HG02642 (cell line): ENCODE results near the gene CNNM3.

ENCODE experiments used
- ATAC-seq: cut with Tn5 transposase; IDR thresholded peaks from one replicate; pipeline ENCODE4 v1.9.1; 2021; ENCODE audit warnings: mild to moderate bottlenecking; ENCODE audit not compliant: unreplicated experiment, poor library complexity

CNNM3 gene

DNA sequence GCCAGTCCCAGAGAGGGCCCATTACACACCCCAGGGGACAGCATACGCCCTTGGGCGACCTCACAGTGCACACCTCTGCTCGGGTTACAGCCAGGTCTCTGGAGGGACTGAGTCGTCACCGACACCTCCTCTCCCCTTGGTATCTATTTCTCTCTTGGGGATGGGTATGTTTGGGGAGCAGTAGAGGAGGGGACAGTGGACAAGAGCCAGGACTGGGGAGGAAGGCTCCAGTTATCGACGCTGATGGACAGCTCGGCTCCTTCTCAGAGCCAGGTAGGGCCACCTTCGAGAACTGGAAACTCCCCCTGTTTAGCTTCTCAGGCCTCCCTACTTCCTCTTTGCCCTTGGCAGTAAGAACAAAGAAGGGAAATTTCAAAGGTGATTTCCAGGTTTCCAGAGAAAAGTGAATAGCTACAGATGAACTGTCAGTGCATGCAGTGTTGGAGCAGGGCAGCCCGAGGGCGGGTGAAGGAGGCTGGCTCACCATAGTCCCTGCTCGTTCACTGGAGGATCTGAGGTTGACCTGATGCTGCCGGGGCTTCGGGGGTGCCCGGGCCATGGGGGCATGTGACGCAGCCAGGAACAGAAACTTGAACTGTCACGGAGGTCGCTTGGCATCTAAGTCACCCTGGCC is 58.2 kb downstream of the CNNM3 start:
- peak; percentile 48 for ATAC-seq

DNA sequence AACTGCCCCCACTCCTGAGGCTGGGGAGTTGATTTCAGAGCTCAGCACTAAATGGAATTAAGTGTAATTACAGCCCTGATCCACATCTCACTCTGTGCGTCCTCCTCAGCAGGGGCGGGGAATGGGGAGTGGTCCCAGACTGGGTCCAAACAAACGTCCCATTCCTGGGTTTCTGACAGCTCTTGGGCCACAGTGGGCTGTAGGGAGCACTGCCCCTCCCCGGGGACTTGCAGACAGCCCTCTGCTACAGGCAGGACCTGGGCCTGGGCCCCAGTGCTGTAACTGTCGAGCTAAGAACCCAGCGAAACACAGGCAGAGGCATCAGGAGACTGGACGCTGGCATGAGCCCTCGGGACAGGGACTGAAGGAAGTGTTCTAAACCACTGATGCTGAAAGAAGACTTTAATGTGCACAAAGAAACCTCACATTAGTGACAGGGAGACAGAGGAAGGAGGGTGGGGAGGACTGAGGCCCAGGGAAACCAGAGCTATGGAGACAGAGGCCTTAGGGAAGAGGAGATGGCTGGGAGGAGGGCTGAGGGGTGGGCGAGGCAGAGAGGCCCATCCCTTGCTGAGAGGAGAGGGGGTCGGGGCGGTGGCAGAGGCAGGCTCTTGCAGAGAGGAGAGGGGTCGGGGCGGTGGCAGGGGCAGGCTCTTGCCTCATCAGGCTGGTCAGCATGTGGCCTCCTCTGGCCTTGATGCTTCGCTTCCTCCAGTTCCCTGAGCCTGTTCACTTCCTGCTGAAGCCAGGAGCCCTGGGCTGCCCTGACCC is 59.6 kb downstream of the CNNM3 start:
- ATAC-seq = no peak

DNA sequence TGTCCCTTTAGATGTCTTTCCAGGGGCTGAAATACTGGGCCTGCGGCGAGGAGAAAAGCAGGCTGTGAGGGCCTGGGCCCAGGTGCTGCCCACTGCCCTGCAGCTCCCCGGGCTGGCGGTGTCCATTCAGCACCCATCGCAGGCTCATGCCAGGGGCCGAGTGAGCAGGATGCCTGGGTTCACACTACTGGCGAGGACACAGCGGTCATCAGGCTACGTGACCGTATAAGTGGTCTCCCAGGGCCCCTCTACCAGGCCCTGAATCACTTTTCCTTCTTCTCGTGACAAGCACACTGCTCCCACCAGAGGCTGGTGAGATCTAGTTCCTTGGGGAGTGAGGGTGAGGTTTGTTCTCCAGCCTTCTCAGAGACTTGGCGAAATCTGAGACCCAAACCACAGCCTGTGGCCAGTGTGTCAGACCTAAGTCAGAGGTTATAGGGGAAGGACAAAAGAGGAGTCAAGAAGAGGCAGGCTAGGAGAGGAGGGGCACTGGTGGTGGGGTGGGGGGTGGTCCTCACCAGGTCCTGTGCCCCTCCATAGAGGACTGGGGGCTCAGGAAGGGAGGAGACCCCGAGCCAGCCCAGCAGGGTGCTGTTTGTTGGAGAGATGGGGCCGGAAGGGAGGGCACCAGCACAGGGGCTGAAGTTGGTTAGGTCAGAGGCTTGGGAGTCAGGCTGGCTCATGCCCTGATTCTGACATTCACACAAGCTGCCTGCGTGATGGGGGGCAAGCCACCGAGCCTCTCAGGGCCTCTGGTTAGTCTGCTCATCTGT is 60.4 kb downstream of the CNNM3 start:
- ATAC-seq = no peak

DNA sequence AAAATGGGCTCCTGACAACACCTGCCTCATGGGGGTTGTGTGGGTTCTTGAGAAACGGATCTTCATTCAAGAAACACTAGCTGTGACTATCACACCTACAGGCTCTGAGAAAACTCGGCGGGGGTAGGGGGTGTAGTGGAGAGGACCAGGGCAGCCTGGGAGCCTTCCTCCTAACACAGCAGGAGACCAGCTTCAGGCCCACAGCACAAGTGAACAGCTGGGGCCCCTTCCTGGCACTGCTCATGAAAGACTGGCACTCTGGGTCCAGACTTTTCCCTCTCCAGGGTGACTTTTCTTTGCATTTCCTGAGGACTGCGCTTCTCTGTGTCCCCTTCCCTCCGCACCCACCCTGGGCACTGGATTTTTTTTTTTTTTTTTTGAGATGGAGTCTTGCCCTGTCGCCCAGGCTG is 61.0 kb downstream of the CNNM3 start:
- ATAC-seq = no peak

DNA sequence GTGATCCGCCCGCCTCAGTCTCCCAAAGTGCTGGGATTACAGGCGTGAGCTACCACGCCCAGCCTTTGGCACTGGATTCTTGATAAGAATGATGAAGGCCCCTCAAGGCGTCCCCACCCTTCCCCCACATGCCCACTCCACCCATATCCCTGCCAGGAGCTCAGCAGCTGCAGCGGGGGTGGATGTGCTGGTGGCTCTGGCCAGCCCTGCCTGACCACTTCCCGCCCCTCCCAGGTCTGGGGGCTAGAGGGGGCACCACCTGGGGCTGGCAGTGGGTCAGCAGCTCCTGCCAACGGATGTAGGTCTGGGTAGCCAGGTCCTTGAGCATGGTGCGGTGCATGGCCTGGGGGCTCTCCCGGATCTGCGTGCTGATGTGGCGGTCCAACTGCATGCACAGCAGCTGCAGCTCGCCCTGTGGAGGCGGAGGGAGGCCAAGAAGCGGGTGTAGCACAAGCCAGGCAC is 61.6 kb downstream of the CNNM3 start:
- no peak for ATAC-seq

DNA sequence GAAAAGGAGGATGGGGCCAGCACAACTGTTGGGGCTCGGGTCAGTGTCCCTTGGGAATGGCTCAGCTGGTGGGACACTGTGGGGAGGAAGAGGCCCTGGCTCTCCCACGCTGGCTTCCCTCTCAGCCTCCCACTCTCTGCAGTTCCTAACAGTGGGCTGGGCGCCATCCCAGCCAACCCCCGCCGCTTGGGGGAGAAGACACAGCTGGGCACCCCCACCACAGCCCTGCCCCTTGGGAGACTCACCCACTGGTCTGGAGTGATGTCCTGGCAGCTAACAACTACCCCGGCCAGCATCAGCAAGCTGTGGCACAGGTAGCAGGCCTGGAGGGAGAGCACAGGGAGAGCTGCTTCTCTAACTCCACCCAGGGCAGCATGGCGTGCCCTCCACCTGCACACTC is 62.1 kb downstream of the CNNM3 start:
- no peak for ATAC-seq

DNA sequence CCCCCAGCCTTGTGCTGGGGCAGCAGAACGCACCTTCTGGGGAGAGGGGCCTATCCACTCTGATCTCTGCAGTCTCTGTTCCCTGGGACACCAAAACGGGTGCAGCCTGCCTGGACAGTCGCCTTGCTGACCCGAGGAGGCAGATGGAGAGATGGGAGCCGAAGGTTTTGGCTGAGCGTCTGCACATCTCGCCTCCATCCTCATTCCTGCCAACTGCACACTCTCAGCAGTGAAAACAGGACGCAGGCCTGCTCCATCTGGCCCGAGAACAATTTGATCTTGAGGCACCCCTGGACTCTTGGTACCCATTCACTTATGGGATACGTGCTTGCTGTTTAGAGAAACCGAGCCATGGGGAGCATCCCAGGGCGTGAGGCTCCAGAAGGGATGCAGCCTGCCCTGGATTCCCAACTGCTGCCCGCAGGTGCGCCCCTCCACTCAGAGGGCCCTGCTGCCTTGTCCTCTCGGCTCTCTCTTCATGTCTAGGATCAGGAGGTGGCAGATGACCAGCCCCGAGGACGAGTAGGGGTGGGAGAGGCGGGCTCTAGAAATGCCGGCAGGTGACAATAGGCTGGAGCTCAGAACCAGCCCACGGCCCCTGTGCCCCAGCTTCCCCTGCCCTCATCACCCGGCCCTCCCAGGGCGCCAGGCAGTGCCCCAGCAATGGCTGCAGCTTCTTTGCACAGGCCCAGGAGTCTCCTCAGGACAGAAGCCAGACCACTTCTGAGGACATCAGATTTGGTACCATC is 62.9 kb downstream of the CNNM3 start:
- no peak for ATAC-seq

DNA sequence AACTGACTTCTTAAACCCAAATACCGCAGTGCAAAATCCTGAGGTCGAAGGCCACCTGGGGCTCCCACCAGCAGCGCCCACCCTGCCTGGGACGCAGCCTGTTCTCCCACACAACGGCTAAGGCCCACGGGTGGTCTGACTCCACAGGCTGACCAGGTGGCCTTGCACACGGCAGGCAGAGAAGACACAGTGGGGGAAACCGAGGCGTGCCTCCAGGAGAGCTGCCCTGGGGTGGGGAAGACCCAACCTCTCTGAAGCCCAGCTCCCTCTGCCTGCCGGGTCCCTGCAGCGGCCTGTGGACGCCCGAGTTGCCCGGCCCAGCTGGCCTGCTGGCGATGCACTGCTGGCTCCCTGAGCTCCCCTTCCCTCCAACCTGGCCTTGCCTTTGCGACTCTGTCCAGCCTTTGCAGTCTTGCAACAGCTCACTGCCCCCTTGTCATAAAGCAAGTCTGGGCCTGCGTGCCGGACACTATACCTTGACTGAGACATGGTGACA is 63.5 kb downstream of the CNNM3 start:
- no peak for ATAC-seq

DNA sequence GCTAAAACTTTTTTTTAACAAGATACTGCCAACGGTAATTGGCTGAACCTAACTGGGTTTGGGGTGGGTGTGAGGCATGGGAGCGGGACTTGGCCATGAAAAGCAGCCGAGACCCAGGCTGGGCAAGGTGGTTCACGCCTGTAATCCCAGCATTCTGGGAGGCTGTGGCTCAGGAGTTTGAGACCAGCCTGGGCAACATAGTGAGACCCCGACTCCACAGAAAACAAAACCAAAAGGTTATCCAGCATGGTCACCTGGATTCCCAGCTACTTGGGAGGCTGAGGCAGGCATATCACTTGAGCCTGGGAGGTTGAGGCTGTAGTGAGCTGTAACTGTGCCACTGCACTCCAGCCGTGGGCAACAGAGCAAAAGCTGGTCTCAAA is 64.8 kb downstream of the CNNM3 start:
- ATAC-seq = no peak

DNA sequence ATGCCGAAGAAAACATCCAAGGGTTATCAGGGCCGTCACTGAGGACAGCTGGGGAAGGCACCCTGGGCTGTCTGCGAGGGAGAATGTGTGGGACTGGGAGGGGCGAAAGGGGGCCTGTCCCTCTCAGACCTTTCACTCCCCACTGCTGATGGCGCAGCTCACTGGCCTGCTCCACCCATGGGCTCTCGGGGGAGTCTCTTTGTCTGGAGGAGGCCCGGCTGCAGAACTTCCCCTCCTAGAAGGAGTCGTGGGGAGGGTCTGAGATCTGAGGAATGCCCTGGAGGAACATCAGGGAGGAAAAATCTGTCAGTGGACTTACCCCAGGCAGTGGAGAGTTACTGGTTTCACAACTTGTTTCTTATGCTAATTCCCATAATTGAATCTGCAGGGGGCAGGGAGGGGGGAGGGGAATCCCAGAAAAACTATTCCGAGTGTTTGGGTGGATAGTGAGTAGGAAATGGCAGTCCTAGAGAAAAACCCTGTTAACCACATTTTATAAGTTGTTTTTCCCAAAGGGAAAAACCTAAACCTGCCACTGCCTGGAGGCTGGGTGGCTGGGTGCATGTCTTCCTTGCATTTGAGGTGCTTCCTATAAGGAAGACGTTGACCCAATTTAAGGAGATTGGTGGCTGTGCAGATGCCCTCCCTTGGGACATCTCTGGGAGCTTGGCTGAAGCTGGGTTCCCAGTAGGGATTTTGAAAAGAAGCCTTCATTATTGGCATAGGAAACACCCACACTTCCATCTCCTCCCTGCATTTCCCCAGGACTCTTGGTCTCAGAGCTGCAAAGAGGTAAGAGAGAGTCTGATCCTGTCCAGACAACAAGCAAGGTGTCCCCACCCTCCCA is 65.5 kb downstream of the CNNM3 start:
- no peak for ATAC-seq

DNA sequence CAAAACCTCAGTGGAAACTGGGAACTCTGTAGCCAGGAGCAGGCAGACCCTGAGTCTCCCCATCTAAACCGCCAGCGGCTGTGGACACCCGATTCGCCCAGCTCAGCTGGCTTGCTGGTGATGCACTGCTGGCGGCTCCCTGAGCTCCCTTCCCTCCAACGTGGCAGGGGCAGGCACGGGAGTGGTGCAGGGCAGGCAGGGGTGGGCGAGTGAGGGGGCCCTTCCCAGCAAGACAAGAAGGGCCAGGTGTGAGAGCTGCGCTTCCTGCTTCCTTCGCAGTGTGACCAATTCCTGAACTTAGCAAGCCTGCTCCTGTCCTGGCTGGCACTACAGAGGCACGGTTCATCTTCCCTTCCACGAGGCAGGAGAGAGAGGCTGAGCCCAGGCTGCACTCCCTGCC is 66.2 kb downstream of the CNNM3 start:
- ATAC-seq = no peak

DNA sequence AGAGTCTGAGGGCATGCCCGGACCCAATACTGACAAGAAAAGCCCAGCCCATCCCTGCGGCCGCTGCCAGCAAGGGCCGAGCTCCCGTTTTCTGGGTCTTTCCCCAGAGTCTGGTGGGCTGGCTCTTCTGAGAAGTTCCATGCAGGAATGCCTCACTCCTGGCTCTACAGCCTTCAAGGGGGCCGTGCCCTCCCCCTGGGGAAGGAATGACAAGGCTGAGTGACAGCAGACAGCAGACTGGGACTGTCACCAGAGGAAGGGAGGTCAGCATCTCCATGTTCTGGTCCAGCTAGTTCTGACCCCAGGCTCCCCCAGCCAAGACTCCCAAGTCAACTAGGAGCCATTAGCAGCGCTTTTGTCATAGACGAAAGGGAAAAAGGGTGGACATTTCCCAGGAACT is 66.8 kb downstream of the CNNM3 start:
- ATAC-seq = no peak

DNA sequence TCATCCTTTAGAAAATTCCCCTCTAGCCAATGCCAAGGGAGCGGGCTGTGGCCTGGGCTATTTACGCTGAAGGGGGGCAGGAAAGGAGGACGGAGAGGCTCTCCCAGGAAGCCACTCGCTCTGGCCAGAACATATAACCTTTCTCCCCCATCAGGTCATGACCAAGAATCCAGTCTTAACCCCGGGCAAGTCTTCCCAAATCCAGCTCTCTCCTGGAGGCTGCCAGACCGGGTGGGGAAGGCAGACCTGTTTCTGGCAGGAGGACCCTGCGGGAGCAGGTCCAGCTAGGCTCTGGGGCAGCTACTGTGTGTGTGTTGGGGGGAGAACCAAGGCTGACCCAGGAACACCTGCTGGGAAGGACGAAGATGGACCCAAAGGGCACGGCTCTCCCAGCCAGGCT is 67.2 kb downstream of the CNNM3 start:
- no peak for ATAC-seq
